ENCODE measurements around the gene KLRF2.

Gene KLRF2

GRCh38 chr12:9881246-9881645 lies at the start of gene KLRF2:
Gene KLRF2, plus strand, starts transcription at chr12:9881489. Its CDS starts 107 bp downstream, at chr12:9881596.
- Histone ChIP-seq H3K4me1 (ENCODE audit: control insufficient read depth, insufficient read depth, low read length, unreplicated experiment) (no peaks in the 10 kb centered on the region), H2AFZ (ENCODE audit: low read length, unreplicated experiment) (no peak within 1 kb of the TSS), H3K36me3 (ENCODE audit: insufficient read depth, low read length) (no peaks in the 10 kb centered on the region), H3K27ac (ENCODE audit: low read depth, low read length) (no peak within 1 kb of the TSS), H3K4me3 (ENCODE audit: low read depth, low read length) (no peak within 1 kb of the TSS), H3K79me2 (ENCODE audit: control insufficient read depth, insufficient read depth, low read length, unreplicated experiment) (no peaks in the 10 kb centered on the region), H3K27me3 (ENCODE audit: insufficient read depth, low read length) (no peaks in the 10 kb centered on the region)

GRCh38 chr12:9831720-9832119 lies 49.6 kb upstream of the KLRF2 start:
- H3K36me3 ChIP-seq (ENCODE audit: insufficient read depth, low read length), result no peaks in the 10 kb centered on the region
- no peaks in the 10 kb centered on the region for H3K79me2 ChIP-seq (ENCODE audit: control insufficient read depth, insufficient read depth, low read length, unreplicated experiment)
- H3K4me3 ChIP-seq (ENCODE audit: low read depth, low read length), result no peak overlapping the region
- H3K27me3 ChIP-seq (ENCODE audit: insufficient read depth, low read length), result 0 out of 2 replicates have a peak, but pooled peaks cover under 1% of the 10 kb centered on the region
- no peak overlapping the region for H2AFZ ChIP-seq (ENCODE audit: low read length, unreplicated experiment)
- H3K4me1 ChIP-seq (ENCODE audit: control insufficient read depth, insufficient read depth, low read length, unreplicated experiment), result no peaks in the 10 kb centered on the region
- no peak overlapping the region for H3K27ac ChIP-seq (ENCODE audit: low read depth, low read length)

- Histone ChIP-seq H3K36me3 (ENCODE audit: insufficient read depth, low read length) (no peaks in the 10 kb centered on the region), H2AFZ (ENCODE audit: low read length, unreplicated experiment) (no peak overlapping the region), H3K27me3 (ENCODE audit: insufficient read depth, low read length) (0 out of 2 replicates have a peak, but pooled peaks cover 5% of the 10 kb centered on the region), H3K4me1 (ENCODE audit: control insufficient read depth, insufficient read depth, low read length, unreplicated experiment) (no peaks in the 10 kb centered on the region), H3K4me3 (ENCODE audit: low read depth, low read length) (no peak overlapping the region), H3K27ac (ENCODE audit: low read depth, low read length) (no peak overlapping the region), H3K79me2 (ENCODE audit: control insufficient read depth, insufficient read depth, low read length, unreplicated experiment) (no peaks in the 10 kb centered on the region)
Measured at GRCh38 chr12:9843407-9843806, 37.9 kb upstream of the KLRF2 start.

GRCh38 chr12:9848899-9849298 lies 32.4 kb upstream of the KLRF2 start:
- peaks cover 12% of the 10 kb centered on the region for H3K36me3 ChIP-seq (ENCODE audit: insufficient read depth, low read length)
- 0 out of 2 replicates have a peak, but pooled peaks cover 5% of the 10 kb centered on the region for H3K27me3 ChIP-seq (ENCODE audit: insufficient read depth, low read length)
- H3K4me1 ChIP-seq (ENCODE audit: control insufficient read depth, insufficient read depth, low read length, unreplicated experiment), result no peaks in the 10 kb centered on the region
- H2AFZ ChIP-seq (ENCODE audit: low read length, unreplicated experiment), result no peak overlapping the region
- no peak overlapping the region for H3K27ac ChIP-seq (ENCODE audit: low read depth, low read length)
- H3K4me3 ChIP-seq (ENCODE audit: low read depth, low read length), result no peak overlapping the region
- H3K79me2 ChIP-seq (ENCODE audit: control insufficient read depth, insufficient read depth, low read length, unreplicated experiment), result no peaks in the 10 kb centered on the region

- no peak overlapping the region for H2AFZ ChIP-seq (ENCODE audit: low read length, unreplicated experiment)
- H3K27me3 ChIP-seq (ENCODE audit: insufficient read depth, low read length), result no peaks in the 10 kb centered on the region
- no peaks in the 10 kb centered on the region for H3K79me2 ChIP-seq (ENCODE audit: control insufficient read depth, insufficient read depth, low read length, unreplicated experiment)
- H3K4me1 ChIP-seq (ENCODE audit: control insufficient read depth, insufficient read depth, low read length, unreplicated experiment), result no peaks in the 10 kb centered on the region
- H3K4me3 ChIP-seq (ENCODE audit: low read depth, low read length), result no peak overlapping the region
- H3K27ac ChIP-seq (ENCODE audit: low read depth, low read length), result no peak overlapping the region
- H3K36me3 ChIP-seq (ENCODE audit: insufficient read depth, low read length), result peaks cover 12% of the 10 kb centered on the region
Measured at GRCh38 chr12:9851050-9851449, 30.2 kb upstream of the KLRF2 start.

GRCh38 chr12:9851927-9852326 lies 29.4 kb upstream of the KLRF2 start:
- no peaks in the 10 kb centered on the region for H3K79me2 ChIP-seq (ENCODE audit: control insufficient read depth, insufficient read depth, low read length, unreplicated experiment)
- no peak overlapping the region for H3K4me3 ChIP-seq (ENCODE audit: low read depth, low read length)
- H3K27me3 ChIP-seq (ENCODE audit: insufficient read depth, low read length), result no peaks in the 10 kb centered on the region
- H3K36me3 ChIP-seq (ENCODE audit: insufficient read depth, low read length), result peaks cover 12% of the 10 kb centered on the region
- no peak overlapping the region for H3K27ac ChIP-seq (ENCODE audit: low read depth, low read length)
- H3K4me1 ChIP-seq (ENCODE audit: control insufficient read depth, insufficient read depth, low read length, unreplicated experiment), result no peaks in the 10 kb centered on the region
- no peak overlapping the region for H2AFZ ChIP-seq (ENCODE audit: low read length, unreplicated experiment)

GRCh38 chr12:9856151-9856550 lies 25.1 kb upstream of the KLRF2 start:
- Histone ChIP-seq H3K4me1 (ENCODE audit: control insufficient read depth, insufficient read depth, low read length, unreplicated experiment) (no peaks in the 10 kb centered on the region), H3K79me2 (ENCODE audit: control insufficient read depth, insufficient read depth, low read length, unreplicated experiment) (peaks cover 7% of the 10 kb centered on the region), H3K36me3 (ENCODE audit: insufficient read depth, low read length) (peaks cover 12% of the 10 kb centered on the region), H3K27me3 (ENCODE audit: insufficient read depth, low read length) (no peaks in the 10 kb centered on the region), H2AFZ (ENCODE audit: low read length, unreplicated experiment) (no peak overlapping the region), H3K27ac (ENCODE audit: low read depth, low read length) (no peak overlapping the region), H3K4me3 (ENCODE audit: low read depth, low read length) (no peak overlapping the region)

GRCh38 chr12:9856894-9857293 lies 24.4 kb upstream of the KLRF2 start:
- Histone ChIP-seq H2AFZ (ENCODE audit: low read length, unreplicated experiment) (no peak overlapping the region), H3K36me3 (ENCODE audit: insufficient read depth, low read length) (peaks cover 9% of the 10 kb centered on the region), H3K4me1 (ENCODE audit: control insufficient read depth, insufficient read depth, low read length, unreplicated experiment) (no peaks in the 10 kb centered on the region), H3K27me3 (ENCODE audit: insufficient read depth, low read length) (no peaks in the 10 kb centered on the region), H3K79me2 (ENCODE audit: control insufficient read depth, insufficient read depth, low read length, unreplicated experiment) (peaks cover 7% of the 10 kb centered on the region), H3K4me3 (ENCODE audit: low read depth, low read length) (no peak overlapping the region), H3K27ac (ENCODE audit: low read depth, low read length) (no peak overlapping the region)

GRCh38 chr12:9858135-9858534 lies 23.2 kb upstream of the KLRF2 start:
- no peak overlapping the region for H3K27ac ChIP-seq (ENCODE audit: low read depth, low read length)
- H3K4me3 ChIP-seq (ENCODE audit: low read depth, low read length), result no peak overlapping the region
- H3K79me2 ChIP-seq (ENCODE audit: control insufficient read depth, insufficient read depth, low read length, unreplicated experiment), result peaks cover 11% of the 10 kb centered on the region
- no peaks in the 10 kb centered on the region for H3K4me1 ChIP-seq (ENCODE audit: control insufficient read depth, insufficient read depth, low read length, unreplicated experiment)
- peaks cover 4% of the 10 kb centered on the region for H3K36me3 ChIP-seq (ENCODE audit: insufficient read depth, low read length)
- H3K27me3 ChIP-seq (ENCODE audit: insufficient read depth, low read length), result no peaks in the 10 kb centered on the region
- H2AFZ ChIP-seq (ENCODE audit: low read length, unreplicated experiment), result no peak overlapping the region

GRCh38 chr12:9864913-9865675 lies 16.2 kb upstream of the KLRF2 start:
- Histone ChIP-seq H2AFZ (ENCODE audit: low read length, unreplicated experiment) (no peak overlapping the region), H3K79me2 (ENCODE audit: control insufficient read depth, insufficient read depth, low read length, unreplicated experiment) (peaks cover 44% of the 10 kb centered on the region), H3K4me3 (ENCODE audit: low read depth, low read length) (peak overlapping the region; percentile 77), H3K4me1 (ENCODE audit: control insufficient read depth, insufficient read depth, low read length, unreplicated experiment) (peaks cover 6% of the 10 kb centered on the region), H3K27me3 (ENCODE audit: insufficient read depth, low read length) (no peaks in the 10 kb centered on the region), H3K36me3 (ENCODE audit: insufficient read depth, low read length) (0 out of 2 replicates have a peak, but pooled peaks cover 3% of the 10 kb centered on the region), H3K27ac (ENCODE audit: low read depth, low read length) (no peak overlapping the region)

- H3K4me3 ChIP-seq (ENCODE audit: low read depth, low read length), result peak overlapping the region; percentile 77
- H3K79me2 ChIP-seq (ENCODE audit: control insufficient read depth, insufficient read depth, low read length, unreplicated experiment), result peaks cover 42% of the 10 kb centered on the region
- H2AFZ ChIP-seq (ENCODE audit: low read length, unreplicated experiment), result no peak overlapping the region
- H3K4me1 ChIP-seq (ENCODE audit: control insufficient read depth, insufficient read depth, low read length, unreplicated experiment), result peaks cover 12% of the 10 kb centered on the region
- 0 out of 2 replicates have a peak, but pooled peaks cover 3% of the 10 kb centered on the region for H3K36me3 ChIP-seq (ENCODE audit: insufficient read depth, low read length)
- no peak overlapping the region for H3K27ac ChIP-seq (ENCODE audit: low read depth, low read length)
- no peaks in the 10 kb centered on the region for H3K27me3 ChIP-seq (ENCODE audit: insufficient read depth, low read length)
Measured at GRCh38 chr12:9866860-9867269, 14.4 kb upstream of the KLRF2 start.

Data from ACC112 (cell line).